ENCODE measurements around the gene ATG10. TPM values are rescaled to one million over a fixed set of nuclear protein-coding genes. Genes with fewer than 3 reads are reported as not detected.

Gene ATG10
- total and polyA plus RNA-seq, 2 of the 13 experiments (the other 11 are each of a cell fraction or from before 2014, with no cell fraction given): 2.0 to 5.7 TPM

DNA sequence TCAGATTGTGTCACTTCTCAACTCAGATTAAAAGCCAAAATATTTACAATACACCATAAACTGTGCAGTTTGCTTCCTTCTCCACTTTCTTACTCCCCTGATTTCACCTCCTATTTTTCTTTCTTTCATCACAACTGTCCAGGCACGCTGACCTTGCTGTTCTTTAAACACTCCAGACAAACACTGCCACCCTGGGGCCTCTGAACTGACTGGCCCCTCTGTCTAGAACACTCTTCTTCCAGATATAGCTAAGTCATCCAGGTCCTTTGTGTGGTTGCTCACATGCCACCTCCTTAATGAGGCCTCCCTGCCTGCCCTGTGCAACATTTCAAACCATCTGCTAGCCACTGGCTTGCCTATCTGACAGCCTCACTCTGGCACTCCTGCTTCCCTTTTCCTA is 46.6 kb downstream of the ATG10 start (continued):
- TF ChIP-seq, protein P1, sequence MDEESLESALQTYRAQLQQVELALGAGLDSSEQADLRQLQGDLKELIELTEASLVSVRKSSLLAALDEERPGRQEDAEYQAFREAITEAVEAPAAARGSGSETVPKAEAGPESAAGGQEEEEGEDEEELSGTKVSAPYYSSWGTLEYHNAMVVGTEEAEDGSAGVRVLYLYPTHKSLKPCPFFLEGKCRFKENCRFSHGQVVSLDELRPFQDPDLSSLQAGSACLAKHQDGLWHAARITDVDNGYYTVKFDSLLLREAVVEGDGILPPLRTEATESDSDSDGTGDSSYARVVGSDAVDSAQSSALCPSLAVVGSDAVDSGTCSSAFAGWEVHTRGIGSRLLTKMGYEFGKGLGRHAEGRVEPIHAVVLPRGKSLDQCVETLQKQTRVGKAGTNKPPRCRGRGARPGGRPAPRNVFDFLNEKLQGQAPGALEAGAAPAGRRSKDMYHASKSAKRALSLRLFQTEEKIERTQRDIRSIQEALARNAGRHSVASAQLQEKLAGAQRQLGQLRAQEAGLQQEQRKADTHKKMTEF (CRISPR knock-in tag; IDR thresholded peaks at IDR 0.05): peak; percentile 32; the same call in 1 of the 2 replicates
- TF ChIP-seq SATB2 (CRISPR knock-in tag; IDR thresholded peaks at IDR 0.05): no peak
- TF ChIP-seq, protein P2, sequence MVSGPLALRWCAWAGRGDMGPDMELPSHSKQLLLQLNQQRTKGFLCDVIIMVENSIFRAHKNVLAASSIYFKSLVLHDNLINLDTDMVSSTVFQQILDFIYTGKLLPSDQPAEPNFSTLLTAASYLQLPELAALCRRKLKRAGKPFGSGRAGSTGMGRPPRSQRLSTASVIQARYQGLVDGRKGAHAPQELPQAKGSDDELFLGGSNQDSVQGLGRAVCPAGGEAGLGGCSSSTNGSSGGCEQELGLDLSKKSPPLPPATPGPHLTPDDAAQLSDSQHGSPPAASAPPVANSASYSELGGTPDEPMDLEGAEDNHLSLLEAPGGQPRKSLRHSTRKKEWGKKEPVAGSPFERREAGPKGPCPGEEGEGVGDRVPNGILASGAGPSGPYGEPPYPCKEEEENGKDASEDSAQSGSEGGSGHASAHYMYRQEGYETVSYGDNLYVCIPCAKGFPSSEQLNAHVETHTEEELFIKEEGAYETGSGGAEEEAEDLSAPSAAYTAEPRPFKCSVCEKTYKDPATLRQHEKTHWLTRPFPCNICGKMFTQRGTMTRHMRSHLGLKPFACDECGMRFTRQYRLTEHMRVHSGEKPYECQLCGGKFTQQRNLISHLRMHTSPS (CRISPR knock-in tag; IDR thresholded peaks at IDR 0.05; ENCODE audit: low read depth): no peak
- TF ChIP-seq ARNT2 (CRISPR knock-in tag; IDR thresholded peaks at IDR 0.05; ENCODE audit: low read depth): no peak
- no peak for TF ChIP-seq SRSF4 (IDR thresholded peaks at IDR 0.05; ENCODE audit: low read depth, low read length, poor library complexity, severe bottlenecking)
- TF ChIP-seq ZNF354B (CRISPR knock-in tag; IDR thresholded peaks at IDR 0.05): no peak
- TF ChIP-seq, protein P3, sequence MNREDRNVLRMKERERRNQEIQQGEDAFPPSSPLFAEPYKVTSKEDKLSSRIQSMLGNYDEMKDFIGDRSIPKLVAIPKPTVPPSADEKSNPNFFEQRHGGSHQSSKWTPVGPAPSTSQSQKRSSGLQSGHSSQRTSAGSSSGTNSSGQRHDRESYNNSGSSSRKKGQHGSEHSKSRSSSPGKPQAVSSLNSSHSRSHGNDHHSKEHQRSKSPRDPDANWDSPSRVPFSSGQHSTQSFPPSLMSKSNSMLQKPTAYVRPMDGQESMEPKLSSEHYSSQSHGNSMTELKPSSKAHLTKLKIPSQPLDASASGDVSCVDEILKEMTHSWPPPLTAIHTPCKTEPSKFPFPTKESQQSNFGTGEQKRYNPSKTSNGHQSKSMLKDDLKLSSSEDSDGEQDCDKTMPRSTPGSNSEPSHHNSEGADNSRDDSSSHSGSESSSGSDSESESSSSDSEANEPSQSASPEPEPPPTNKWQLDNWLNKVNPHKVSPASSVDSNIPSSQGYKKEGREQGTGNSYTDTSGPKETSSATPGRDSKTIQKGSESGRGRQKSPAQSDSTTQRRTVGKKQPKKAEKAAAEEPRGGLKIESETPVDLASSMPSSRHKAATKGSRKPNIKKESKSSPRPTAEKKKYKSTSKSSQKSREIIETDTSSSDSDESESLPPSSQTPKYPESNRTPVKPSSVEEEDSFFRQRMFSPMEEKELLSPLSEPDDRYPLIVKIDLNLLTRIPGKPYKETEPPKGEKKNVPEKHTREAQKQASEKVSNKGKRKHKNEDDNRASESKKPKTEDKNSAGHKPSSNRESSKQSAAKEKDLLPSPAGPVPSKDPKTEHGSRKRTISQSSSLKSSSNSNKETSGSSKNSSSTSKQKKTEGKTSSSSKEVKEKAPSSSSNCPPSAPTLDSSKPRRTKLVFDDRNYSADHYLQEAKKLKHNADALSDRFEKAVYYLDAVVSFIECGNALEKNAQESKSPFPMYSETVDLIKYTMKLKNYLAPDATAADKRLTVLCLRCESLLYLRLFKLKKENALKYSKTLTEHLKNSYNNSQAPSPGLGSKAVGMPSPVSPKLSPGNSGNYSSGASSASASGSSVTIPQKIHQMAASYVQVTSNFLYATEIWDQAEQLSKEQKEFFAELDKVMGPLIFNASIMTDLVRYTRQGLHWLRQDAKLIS (CRISPR knock-in tag; IDR thresholded peaks at IDR 0.05): no peak
- no peak for TF ChIP-seq ZC3H13 (CRISPR knock-in tag; IDR thresholded peaks at IDR 0.05)
- TF ChIP-seq NAIF1 (CRISPR knock-in tag; IDR thresholded peaks at IDR 0.05; ENCODE audit: borderline replicate concordance): no peak
- no peak for TF ChIP-seq HNRNPL (IDR thresholded peaks at IDR 0.05; ENCODE audit: low read depth, low read length)
- no peak for TF ChIP-seq TBX2 (CRISPR knock-in tag; IDR thresholded peaks at IDR 0.05; ENCODE audit: borderline replicate concordance)
- no peak for TF ChIP-seq ESRRA (CRISPR knock-in tag; IDR thresholded peaks at IDR 0.05; ENCODE audit: low read depth)
- no peak for TF ChIP-seq ZNF10 (CRISPR knock-in tag; IDR thresholded peaks at IDR 0.05; ENCODE audit: borderline replicate concordance, low read depth)
- no peak for TF ChIP-seq NCOA1 (CRISPR knock-in tag; IDR thresholded peaks at IDR 0.05)
- TF ChIP-seq ZSCAN22 (CRISPR knock-in tag; IDR thresholded peaks at IDR 0.05): no peak
- TF ChIP-seq ZSCAN31 (CRISPR knock-in tag; IDR thresholded peaks at IDR 0.05; ENCODE audit: low read depth): no peak
- TF ChIP-seq ZC3H4 (CRISPR knock-in tag; IDR thresholded peaks at IDR 0.05; ENCODE audit: borderline replicate concordance): no peak
- no peak for TF ChIP-seq KMT2A (CRISPR knock-in tag; IDR thresholded peaks at IDR 0.05)
- TF ChIP-seq, protein P4, sequence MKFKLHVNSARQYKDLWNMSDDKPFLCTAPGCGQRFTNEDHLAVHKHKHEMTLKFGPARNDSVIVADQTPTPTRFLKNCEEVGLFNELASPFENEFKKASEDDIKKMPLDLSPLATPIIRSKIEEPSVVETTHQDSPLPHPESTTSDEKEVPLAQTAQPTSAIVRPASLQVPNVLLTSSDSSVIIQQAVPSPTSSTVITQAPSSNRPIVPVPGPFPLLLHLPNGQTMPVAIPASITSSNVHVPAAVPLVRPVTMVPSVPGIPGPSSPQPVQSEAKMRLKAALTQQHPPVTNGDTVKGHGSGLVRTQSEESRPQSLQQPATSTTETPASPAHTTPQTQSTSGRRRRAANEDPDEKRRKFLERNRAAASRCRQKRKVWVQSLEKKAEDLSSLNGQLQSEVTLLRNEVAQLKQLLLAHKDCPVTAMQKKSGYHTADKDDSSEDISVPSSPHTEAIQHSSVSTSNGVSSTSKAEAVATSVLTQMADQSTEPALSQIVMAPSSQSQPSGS (CRISPR knock-in tag; IDR thresholded peaks at IDR 0.05): peak; percentile 29; the same call in 1 of the 2 replicates
- TF ChIP-seq JUND (CRISPR knock-in tag; IDR thresholded peaks at IDR 0.05): no peak
- no peak for TF ChIP-seq ELF1 (CRISPR knock-in tag; IDR thresholded peaks at IDR 0.05)
- TF ChIP-seq TOE1 (CRISPR knock-in tag; IDR thresholded peaks at IDR 0.05): no peak
